Heart right ventricle (tissue), 16 donors: ENCODE results near the gene YEATS2. TPM values are rescaled to one million over a fixed set of nuclear protein-coding genes. Genes with fewer than 3 reads are reported as not detected.
A peak's percentile ranks its signal among the peaks of the same experiment; 100 is the strongest.

Source experiments
- ATAC-seq, 8 donors: fragments of 200-7000 bp; cut with Tn5 transposase; one replicate each; pipeline ENCODE4 v1.9.1; 2020; ENCODE audit warnings: mild to moderate bottlenecking in 8 of 8, moderate library complexity in 8 of 8, moderate number of reproducible peaks in 1 of 8
- DNase-seq, 2 donors: peaks; one replicate each; pipeline ENCODE4 v3.0.0-alpha.2; 2020
- H3K27ac ChIP-seq, 10 donors: fragments of 200-600 bp; sonication (generic) in 2 of 10; one replicate each; pipeline versions ENCODE4 v1.5.0 to v1.8.0; 2020 to 2022; ENCODE audit warnings: mild to moderate bottlenecking in 3 of 10
- H3K27me3 ChIP-seq, 7 donors: fragments of 200-600 bp; one replicate each; pipeline ENCODE4 v1.8.0; 2021 to 2022; ENCODE audit warnings: mild to moderate bottlenecking in 2 of 7
- H3K36me3 ChIP-seq, 9 donors: fragments of 200-600 bp; sonication (generic) in 1 of 9; one replicate each; pipeline versions ENCODE4 v1.5.0 to v1.8.0; 2020 to 2022; ENCODE audit warnings: mild to moderate bottlenecking in 2 of 9
- H3K4me1 ChIP-seq, 9 donors: fragments of 200-600 bp; sonication (generic) in 1 of 9; one replicate each; pipeline versions ENCODE4 v1.5.0 to v1.8.0; 2020 to 2022; ENCODE audit warnings: mild to moderate bottlenecking in 4 of 9
- H3K4me3 ChIP-seq, 10 donors: fragments of 200-600 bp; sonication (generic) in 2 of 10; one replicate each; pipeline versions ENCODE4 v1.5.0 to v1.8.0; 2020 to 2022; ENCODE audit warnings: mild to moderate bottlenecking in 7 of 10, moderate library complexity in 2 of 10
- H3K9me3 ChIP-seq, 11 donors: fragments of 200-600 bp in 10 of 11; sonication (generic) in 2 of 11; one replicate each; pipeline versions ENCODE4 v1.5.0 to v1.8.0; 2013 to 2022; ENCODE audit warnings: mild to moderate bottlenecking in 2 of 11, control low read depth in 1 of 11, moderate library complexity in 1 of 11
- WGBS, 2 donors: extraction: QIAGEN DNeasy Blood & Tissue Kit; methylation state at CpG; one replicate each; pipeline ENCODE4 v1.1.7; 2013; ENCODE audit warnings: inconsistent platforms in 1 of 2; 5-methylcytosine and 5-hydroxymethylcytosine counted together
- intact Hi-C, 10 donors: fragments of 100-400 bp; cut with DNase I; formaldehyde crosslinking; loops; one replicate each; pipeline versions ENCODE4 v1.11.1 to v1.14.2; 2022
- polyA plus RNA-seq, 2 donors: library from polyadenylated mRNA; stranded (reverse); fragments of 200-250 nt; gene quantifications; one replicate each; pipeline ENCODE4 v1.2.3, GENCODE V29; 2013
- total RNA-seq, 10 donors: library from RNA; stranded (reverse); fragmentation: NEBNext Ultra II Directional in 3 of 10; extraction: Animal tissue kit (Norgen Biotek cat#: 25700) in 3 of 10; gene quantifications; one replicate each; pipeline versions ENCODE4 v1.2.1 to v1.2.4, GENCODE V29; 2021 to 2023
- TF ChIP-seq, protein P1 (sequence below), 9 donors: fragments of 200-600 bp; sonication (generic) in 2 of 9; IDR thresholded peaks; one replicate each; pipeline versions ENCODE4 v1.5.0 to v1.8.0; 2021 to 2022; ENCODE audit warnings: antibody characterized with exemption in 9 of 9, mild to moderate bottlenecking in 5 of 9, moderate library complexity in 1 of 9
- donor health status: Arrhythmogenic right ventricular cardiomyopathy.
- donor health status: ischemic (EF 13 %, LVEDD 7.1; RV severe dilation, severe dysfunction).
- donor health status: healthy with polysubstance abuse.
- donor health status: DM: no; HTN: yes; CAD: no.
- donor health status: DM: no; HTN: no; CAD: no.
- donor health status: ischemic (EF 25% LVEDD 6.9; RV normal size, moderate dysfunction).
- donor health status: ischemic (EF 25% LVEDD 5.7; RV mildly dilated, moderate dysfunction).
- donor health status: healthy.
- donor health status: DM: yes; HTN: yes; CAD: no.
- donor health status: Ischemic cardiomyopathy.
- donor health status: ischemic (EF 35%, LVEDD 5.7; RV mildly dilated, moderate dysfunction).
- donor health status: nonischemic (EF 11% LVEDD 7.7; RV severe dilation, severe dysfunction).
- donor health status: DM: yes; HTN: yes; CAD: no.
- donor health status: PGD.
- donor health status: ischemic (EF 29% LVEDD 5.4; RV normal size, mild dysfunction).
- donor health status: nonischemic (EF 23%, LVEDD 6.1; RV moderate dilation, normal function).

The YEATS2 gene
- total and polyA plus RNA-seq, 12 donors = 4.6 to 22.2 (median 10.1) TPM

DNA sequence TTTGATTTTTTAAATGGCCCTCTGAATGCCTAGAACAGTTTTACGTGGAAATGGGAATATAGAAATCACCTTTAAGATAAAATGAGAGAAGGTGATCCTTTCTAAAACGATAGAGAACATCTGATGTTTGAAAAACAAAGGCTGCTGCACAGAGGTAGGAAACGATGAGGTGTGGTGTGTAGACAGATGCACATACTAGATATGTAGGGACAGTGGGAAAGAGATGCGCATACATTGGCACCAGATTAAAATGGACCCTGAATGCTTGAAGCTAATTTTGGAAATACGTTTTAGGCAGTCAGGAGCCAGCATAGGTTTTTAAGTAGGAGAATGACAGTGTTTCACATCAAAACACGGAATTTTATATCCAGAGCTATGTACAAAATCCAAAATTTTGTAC, 98.8 kb downstream of the YEATS2 start:
- ATAC-seq (no peak), DNase-seq (no peak)
- Histone ChIP-seq H3K4me3 (no peak overlapping the region), H3K4me1 (peaks cover 0 to 17% (median 0%) of the 10 kb centered on the region in 9 donors), H3K9me3 (no peaks in the 10 kb centered on the region), H3K27me3 (no peaks in the 10 kb centered on the region), H3K27ac (no peak overlapping the region), H3K36me3 (peaks cover 0 to 95% (median 39%) of the 10 kb centered on the region in 9 donors)
- WGBS, 2 donors = 95% methylated on average over 6 of the region's 6 CpGs
- intact Hi-C loops = no loop called here
- TF ChIP-seq, protein P1, sequence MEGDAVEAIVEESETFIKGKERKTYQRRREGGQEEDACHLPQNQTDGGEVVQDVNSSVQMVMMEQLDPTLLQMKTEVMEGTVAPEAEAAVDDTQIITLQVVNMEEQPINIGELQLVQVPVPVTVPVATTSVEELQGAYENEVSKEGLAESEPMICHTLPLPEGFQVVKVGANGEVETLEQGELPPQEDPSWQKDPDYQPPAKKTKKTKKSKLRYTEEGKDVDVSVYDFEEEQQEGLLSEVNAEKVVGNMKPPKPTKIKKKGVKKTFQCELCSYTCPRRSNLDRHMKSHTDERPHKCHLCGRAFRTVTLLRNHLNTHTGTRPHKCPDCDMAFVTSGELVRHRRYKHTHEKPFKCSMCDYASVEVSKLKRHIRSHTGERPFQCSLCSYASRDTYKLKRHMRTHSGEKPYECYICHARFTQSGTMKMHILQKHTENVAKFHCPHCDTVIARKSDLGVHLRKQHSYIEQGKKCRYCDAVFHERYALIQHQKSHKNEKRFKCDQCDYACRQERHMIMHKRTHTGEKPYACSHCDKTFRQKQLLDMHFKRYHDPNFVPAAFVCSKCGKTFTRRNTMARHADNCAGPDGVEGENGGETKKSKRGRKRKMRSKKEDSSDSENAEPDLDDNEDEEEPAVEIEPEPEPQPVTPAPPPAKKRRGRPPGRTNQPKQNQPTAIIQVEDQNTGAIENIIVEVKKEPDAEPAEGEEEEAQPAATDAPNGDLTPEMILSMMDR (IDR thresholded peaks at IDR 0.05) = no peak

DNA sequence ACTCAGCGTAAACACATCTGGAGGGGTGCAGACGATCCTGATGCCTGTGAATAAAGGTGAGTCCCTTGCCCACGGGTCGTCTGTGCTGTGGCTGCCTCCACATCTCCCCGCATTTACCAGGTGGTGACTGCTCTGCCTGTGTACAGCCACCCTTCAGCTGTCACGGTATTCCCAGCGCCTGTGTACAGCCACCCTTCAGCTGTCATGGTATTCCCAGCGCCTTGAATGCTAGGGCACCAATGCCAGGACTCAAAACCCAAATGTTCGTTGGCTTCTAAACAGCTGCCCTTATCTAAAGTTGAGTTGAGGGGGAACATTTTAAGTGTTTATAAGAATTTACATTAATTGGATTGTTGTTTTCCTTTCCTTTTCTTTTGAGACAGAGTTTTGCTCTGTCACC, 100.4 kb downstream of the YEATS2 start:
- Histone ChIP-seq H3K4me1 (peaks cover 0 to 17% (median 0%) of the 10 kb centered on the region in 9 donors), H3K27me3 (no peaks in the 10 kb centered on the region), H3K27ac (no peak overlapping the region), H3K36me3 (peaks cover 0 to 95% (median 43%) of the 10 kb centered on the region in 9 donors), H3K4me3 (no peak overlapping the region), H3K9me3 (no peaks in the 10 kb centered on the region)
- ATAC-seq (peak in 1 of 8 donors; percentile 28), DNase-seq (no peak)
- WGBS, 2 donors = 92 to 93% methylated on average over 9 of the region's 9 CpGs
- intact Hi-C loops = no loop called here
- TF ChIP-seq, protein P1 (IDR thresholded peaks at IDR 0.05) = no peak

DNA sequence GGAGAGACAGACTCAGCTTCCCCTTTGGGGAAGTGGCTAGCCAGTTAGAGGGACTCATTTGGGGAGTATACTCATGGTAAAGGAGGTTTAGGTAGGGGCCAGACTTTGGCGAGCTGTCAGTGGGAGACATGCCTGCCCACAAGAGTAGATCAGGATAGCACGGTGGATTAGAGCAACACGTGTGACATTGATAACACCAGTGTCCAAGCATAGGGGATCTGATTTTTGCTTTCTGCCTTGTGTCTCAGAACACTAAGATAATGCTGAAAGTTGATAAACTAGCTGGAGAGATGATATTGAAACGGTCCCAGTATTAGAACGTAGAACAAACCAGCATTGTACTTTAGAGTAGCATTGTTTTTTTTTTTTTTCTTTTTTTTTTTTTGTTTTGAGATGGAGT, 101.9 kb downstream of the YEATS2 start:
- intact Hi-C loops = no loop called here
- ATAC-seq (no peak), DNase-seq (no peak)
- TF ChIP-seq, protein P1 (IDR thresholded peaks at IDR 0.05) = no peak
- Histone ChIP-seq H3K9me3 (no peaks in the 10 kb centered on the region), H3K4me1 (peaks cover 0 to 17% (median 0%) of the 10 kb centered on the region in 9 donors), H3K36me3 (peaks cover 0 to 97% (median 52%) of the 10 kb centered on the region in 9 donors), H3K4me3 (no peak overlapping the region), H3K27ac (no peak overlapping the region), H3K27me3 (no peaks in the 10 kb centered on the region)
- 58 to 70% methylated on average over 5 of the region's 5 CpGs for WGBS, 2 donors

DNA sequence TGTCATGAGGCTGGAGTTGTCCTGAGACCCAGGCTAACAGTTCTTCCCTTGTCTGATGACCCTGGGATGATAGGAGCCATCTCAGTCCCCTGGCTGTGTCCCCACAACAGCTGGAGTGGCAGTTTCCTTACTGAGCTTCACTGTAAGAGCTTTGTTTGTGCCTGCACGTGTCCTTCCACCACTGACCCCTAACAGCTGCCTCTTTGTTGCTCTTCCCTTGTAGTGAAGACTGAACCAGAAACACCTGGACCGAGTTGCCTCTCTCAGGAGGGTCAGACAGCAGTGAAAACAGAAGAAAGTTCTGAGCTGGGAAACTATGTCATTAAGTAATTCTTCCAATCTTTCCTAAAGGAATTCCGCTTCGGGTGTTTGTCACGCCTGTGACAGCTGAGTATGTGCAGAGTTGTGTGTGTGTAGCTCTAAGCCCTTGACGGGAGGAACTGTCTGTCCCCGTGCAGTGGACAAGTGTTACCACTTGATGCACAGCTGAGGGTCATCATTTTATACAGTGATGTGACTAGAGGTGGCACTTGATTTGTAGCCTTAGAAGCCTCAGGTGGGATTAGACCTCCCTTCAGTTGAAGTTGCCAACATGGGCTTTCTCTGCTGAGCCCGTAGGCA, 102.8 kb downstream of the YEATS2 start:
- peaks cover 0 to 97% (median 58%) of the 10 kb centered on the region in 9 donors for H3K36me3 ChIP-seq
- DNase-seq (no peak), ATAC-seq (peak in 6 of 8 donors; percentile 24 to 70 (median 54))
- H3K4me1 ChIP-seq = peaks cover 0 to 9% (median 0%) of the 10 kb centered on the region in 9 donors
- no peaks in the 10 kb centered on the region for H3K27me3 ChIP-seq
- TF ChIP-seq, protein P1 (IDR thresholded peaks at IDR 0.05) = no peak
- H3K4me3 ChIP-seq = no peak overlapping the region
- H3K9me3 ChIP-seq = no peaks in the 10 kb centered on the region
- intact Hi-C loops = no loop called here
- no peak overlapping the region for H3K27ac ChIP-seq
- 62 to 67% methylated on average over 8 of the region's 8 CpGs for WGBS, 2 donors
